PC-3 (cell line): ENCODE measurements around the gene HOXC4. TPM values are rescaled to one million over a fixed set of nuclear protein-coding genes. Genes with fewer than 3 reads are reported as not detected.
"Not testable (repeated sequence)": the region's sequence is repeated elsewhere in the genome, so short reads cannot be mapped to it uniquely, and the experiment has no call there.

Experiments used
- ATAC-seq: fragments of 200-7000 bp; cut with Tn5 transposase; 2 replicates; pipeline ENCODE4 v1.9.1; 2020; ENCODE audit warnings: mild to moderate bottlenecking, moderate library complexity
- BruUV-seq: library from RNA; stranded (reverse); fragments of 400-500 nt; replicated peaks from 2 replicates; lab custom pipeline; 2021; lab: Mats Ljungman, UMichigan
- CTCF ChIA-PET: fragments of 300-600 bp; sonication (Branson Sonifier 250); formaldehyde crosslinking; loops from one replicate; lab custom pipeline; 2022; ENCODE audit warnings: antibody characterized with exemption; lab: Charles Lee
- POLR2A ChIA-PET: fragments of 300-600 bp; sonication (Branson Sonifier 250); formaldehyde crosslinking; loops from one replicate; lab custom pipeline; 2022; ENCODE audit warnings: antibody characterized with exemption; ENCODE audit not compliant: unreplicated experiment; lab: Charles Lee
- DNase-seq: peaks from one replicate; pipeline ENCODE4 v3.0.0-alpha.2; 2015
- H2AFZ ChIP-seq: fragments of 300-600 bp; sonication (generic); 2 replicates; pipeline ENCODE4 v1.6.0; 2016; ENCODE audit warnings: antibody characterized with exemption, low read length
- H3F3A ChIP-seq: fragments of 300-600 bp; sonication (generic); one replicate; pipeline ENCODE4 v1.6.0; 2017; ENCODE audit warnings: antibody characterized with exemption, low read length, control low read depth, mild to moderate bottlenecking; ENCODE audit not compliant: unreplicated experiment
- H3K27ac ChIP-seq: fragments of 300-600 bp; sonication (generic); 2 replicates; pipeline ENCODE4 v1.5.1; 2016; ENCODE audit warnings: mild to moderate bottlenecking, low read length
- H3K27me3 ChIP-seq: fragments of 300-600 bp; sonication (generic); 2 replicates; pipeline ENCODE4 v1.6.1; 2016; ENCODE audit warnings: low read length, mixed read lengths
- H3K36me3 ChIP-seq: fragments of 300-600 bp; sonication (generic); 2 replicates; pipeline ENCODE4 v1.6.1; 2016; ENCODE audit warnings: low read depth, mixed run types, low read length, mixed read lengths
- H3K4me1 ChIP-seq: fragments of 300-600 bp; sonication (generic); 2 replicates; pipeline ENCODE4 v1.5.1; 2016; ENCODE audit warnings: low read length; ENCODE audit not compliant: insufficient read depth
- H3K4me2 ChIP-seq: fragments of 300-600 bp; sonication (generic); 2 replicates; pipeline ENCODE4 v1.6.0; 2016; ENCODE audit warnings: low read length
- H3K4me3 ChIP-seq: fragments of 300-600 bp; sonication (generic); 2 replicates; pipeline ENCODE4 v1.5.1; 2016; ENCODE audit warnings: mild to moderate bottlenecking, low read length, mixed read lengths
- H3K79me2 ChIP-seq: fragments of 300-600 bp; sonication (generic); 2 replicates; pipeline ENCODE4 v1.6.1; 2017; ENCODE audit warnings: low read length, mixed read lengths
- H3K9ac ChIP-seq: fragments of 300-600 bp; sonication (generic); 2 replicates; pipeline ENCODE4 v1.6.0; 2016; ENCODE audit warnings: mild to moderate bottlenecking, low read length
- H3K9me2 ChIP-seq: fragments of 300-600 bp; sonication (generic); replicated peaks from 2 replicates; pipeline ENCODE4 v1.6.1; 2016; ENCODE audit warnings: mixed run types, low read length, mixed read lengths
- H3K9me3 ChIP-seq: fragments of 300-600 bp; sonication (generic); 2 replicates; pipeline ENCODE4 v1.6.1; 2016; ENCODE audit warnings: low read length, mixed read lengths
- H4K20me1 ChIP-seq: fragments of 300-600 bp; sonication (generic); 2 replicates; pipeline ENCODE4 v1.6.1; 2016; ENCODE audit warnings: low read length, mixed read lengths
- intact Hi-C: fragments of 100-400 bp; cut with micrococcal nuclease; formaldehyde crosslinking; loops from 2 replicates; pipeline ENCODE4 v1.9.0; 2023
- microRNA-seq: library from miRNA; unstranded; fragments of <30 nt; microRNA quantifications from one replicate; pipeline ENCODE4 v1.1.0, GENCODE V29; 2020; ENCODE audit not compliant: unreplicated experiment
- total RNA-seq: library from RNA; depleted of rRNA; stranded (reverse); fragments of >200 nt; gene quantifications from 2 replicates; pipeline ENCODE4 v1.2.3, GENCODE V29; 2014; rRNA removed

The HOXC4 gene
- total RNA-seq, 1 experiment from 2014 or later: 1.8 TPM

DNA sequence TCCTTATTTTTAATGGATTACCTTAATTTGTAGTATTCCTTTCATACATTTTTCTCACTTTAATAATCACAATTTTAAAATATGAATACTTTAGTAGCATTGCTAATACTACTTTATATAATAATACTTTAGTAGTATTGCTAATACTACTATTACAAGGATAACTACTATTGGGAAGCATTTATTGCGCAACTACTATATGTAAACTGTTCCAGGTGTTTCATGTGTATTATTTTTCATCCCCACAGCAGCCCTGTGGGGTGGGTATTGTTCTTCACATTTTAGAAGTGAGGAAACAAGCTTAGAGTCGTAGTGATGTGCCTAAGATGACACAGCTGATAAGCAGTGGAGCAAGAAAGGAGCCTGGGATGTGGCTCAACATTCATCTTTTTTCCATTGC is 45.0 kb downstream of the HOXC4 start:
- DNase-seq, H3K79me2 ChIP-seq, H3K9me2 ChIP-seq, H3K9me3 ChIP-seq, H3K4me2 ChIP-seq, H3K4me3 ChIP-seq, H3K4me1 ChIP-seq, POLR2A ChIA-PET, H2AFZ ChIP-seq, H4K20me1 ChIP-seq, H3F3A ChIP-seq, intact Hi-C loops, BruUV-seq, CTCF ChIA-PET, ATAC-seq, H3K9ac ChIP-seq, H3K36me3 ChIP-seq, H3K27me3 ChIP-seq, H3K27ac ChIP-seq: not testable (repeated sequence)

DNA sequence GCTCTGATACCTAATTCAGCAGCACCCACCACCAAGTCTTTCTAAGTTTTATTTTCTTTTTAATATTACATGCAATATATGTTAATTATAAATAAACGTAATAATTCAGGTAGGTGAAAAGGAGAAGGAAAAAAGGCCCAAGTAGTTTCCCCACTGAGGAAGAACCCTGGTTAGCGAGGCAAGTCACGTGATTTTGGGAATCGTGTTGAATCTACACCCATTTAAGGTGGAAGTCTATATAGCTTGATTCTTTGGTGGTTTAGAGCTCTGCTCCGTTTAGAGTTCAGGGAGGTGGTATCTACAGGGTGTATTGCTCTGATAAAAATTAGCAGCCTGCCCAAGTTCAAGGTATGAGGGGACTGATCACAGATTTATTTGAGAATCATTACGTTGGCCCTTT is 47.0 kb downstream of the HOXC4 start:
- intact Hi-C loops, H3K27ac ChIP-seq, H3K9me3 ChIP-seq, POLR2A ChIA-PET, H2AFZ ChIP-seq, DNase-seq, H3K4me2 ChIP-seq, H3K9ac ChIP-seq, BruUV-seq, H3K4me3 ChIP-seq, H3K79me2 ChIP-seq, H3K27me3 ChIP-seq, H3F3A ChIP-seq, H3K9me2 ChIP-seq, H3K4me1 ChIP-seq, H4K20me1 ChIP-seq, H3K36me3 ChIP-seq, CTCF ChIA-PET, ATAC-seq: not testable (repeated sequence)

DNA sequence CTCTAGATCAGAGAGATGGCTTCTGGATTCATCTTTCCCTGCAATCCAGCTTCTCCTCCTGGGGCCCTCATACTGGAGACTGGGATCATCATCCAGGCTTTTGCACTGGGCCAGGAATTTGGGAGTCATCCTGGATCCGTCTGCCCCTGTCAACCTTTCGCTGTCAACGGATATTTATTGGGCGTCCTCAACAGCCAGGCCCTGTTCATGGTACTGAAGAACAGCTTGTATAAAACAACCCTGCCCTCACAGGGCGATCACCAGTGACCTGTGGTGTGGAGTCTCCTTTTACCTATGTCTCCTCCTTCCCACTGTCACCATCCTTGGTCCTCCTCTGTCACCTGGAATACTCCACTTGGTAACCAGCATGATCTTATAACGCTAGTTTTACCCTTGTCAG is 48.6 kb downstream of the HOXC4 start:
- DNase-seq, ATAC-seq, POLR2A ChIA-PET, H3K4me2 ChIP-seq, H3K27me3 ChIP-seq, BruUV-seq, H3K4me1 ChIP-seq, H4K20me1 ChIP-seq, intact Hi-C loops, H3K4me3 ChIP-seq, H3K9me3 ChIP-seq, CTCF ChIA-PET, H3K27ac ChIP-seq, H3K36me3 ChIP-seq, H3K9me2 ChIP-seq, H3K79me2 ChIP-seq, H3F3A ChIP-seq, H3K9ac ChIP-seq, H2AFZ ChIP-seq: not testable (repeated sequence)

DNA sequence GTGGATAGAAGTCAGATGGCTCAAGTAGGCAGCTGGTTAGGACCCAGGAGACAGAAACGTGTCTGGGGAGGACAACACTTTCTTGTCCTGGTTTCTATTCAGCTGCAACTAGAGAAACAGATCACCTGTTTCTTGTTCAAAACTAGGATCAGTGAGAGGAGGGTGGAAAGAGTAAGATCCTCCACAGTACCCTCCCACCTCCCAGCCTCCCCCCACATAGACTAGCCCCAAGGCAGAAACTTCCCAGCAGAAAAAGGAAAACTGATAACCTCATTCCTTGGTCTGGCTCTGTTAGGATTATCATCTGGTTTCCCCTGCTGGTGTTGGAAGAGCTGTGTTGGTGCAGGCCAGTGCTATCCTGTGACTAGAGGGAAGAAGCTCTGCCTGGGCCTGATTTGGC is 50.2 kb downstream of the HOXC4 start:
- BruUV-seq, H3K4me1 ChIP-seq, H3K9me2 ChIP-seq, H4K20me1 ChIP-seq, H2AFZ ChIP-seq, ATAC-seq, DNase-seq, H3K4me3 ChIP-seq, H3K9ac ChIP-seq, H3F3A ChIP-seq, H3K36me3 ChIP-seq, POLR2A ChIA-PET, H3K79me2 ChIP-seq, H3K27ac ChIP-seq, intact Hi-C loops, CTCF ChIA-PET, H3K27me3 ChIP-seq, H3K4me2 ChIP-seq, H3K9me3 ChIP-seq: not testable (repeated sequence)

Small RNAs within 50 kb of the gene (microRNA-seq; reads per million reads assigned to microRNA genes)
- gene MIR615: 172 reads per million, percentile 68 among the genes with 10 or more reads in this experiment

Other genes with a start within 250 kb of the HOXC4 start
- gene HOXC13, start 115.0 kb upstream of the HOXC4 start, total RNA-seq: 7.8 and 9.0 TPM in 2 replicates
- gene HOXC12, start 98.9 kb upstream of the HOXC4 start, total RNA-seq: 0.33 and 1.2 TPM in 2 replicates
- 0.84 and 1.2 TPM in 2 replicates for gene HOXC11, start 80.7 kb upstream of the HOXC4 start, total RNA-seq
- 3.5 and 4.3 TPM in 2 replicates for gene HOTAIR, start 78.9 kb upstream of the HOXC4 start, total RNA-seq
- gene HOXC10, start 68.7 kb upstream of the HOXC4 start, total RNA-seq: 0.69 and 2.9 TPM in 2 replicates
- gene HOXC9, start 53.7 kb upstream of the HOXC4 start, total RNA-seq: 1.5 and 1.8 TPM in 2 replicates
- 1.1 and 2.4 TPM in 2 replicates for gene HOXC8, start 44.9 kb upstream of the HOXC4 start, total RNA-seq
- gene HOXC6, start 25.4 kb upstream of the HOXC4 start, total RNA-seq: 2.8 and 5.3 TPM in 2 replicates
- 0.26 and 0.29 TPM in 2 replicates for gene HOXC5, start 20.8 kb upstream of the HOXC4 start, total RNA-seq
- gene SMUG1, start 135.2 kb downstream of the HOXC4 start, total RNA-seq: 69.8 and 93.5 TPM in 2 replicates
- 14.6 and 14.9 TPM in 2 replicates for gene CBX5, start 226.3 kb downstream of the HOXC4 start, total RNA-seq
- gene HNRNPA1, start 226.9 kb downstream of the HOXC4 start, total RNA-seq: 465 and 516 TPM in 2 replicates
- 0.26 and 0.40 TPM in 2 replicates for gene NFE2, start 247.2 kb downstream of the HOXC4 start, total RNA-seq